ENCODE data around the gene LYZL1. TPM values are rescaled to one million over a fixed set of nuclear protein-coding genes. Genes with fewer than 3 reads are reported as not detected.

The LYZL1 gene
- total RNA-seq, 1 experiment from 2014 or later, result not detected

GRCh38 chr10:29327746-29328102 is 38.9 kb downstream of the LYZL1 start:
- H3K23me2 ChIP-seq (ENCODE audit: insufficient read length, low read depth, low read length, poor library complexity, severe bottlenecking), result no peaks in the 10 kb centered on the region
- H4K91ac ChIP-seq (ENCODE audit: insufficient read length, low read depth, low read length), result no peak overlapping the region
- H2BK12ac ChIP-seq (ENCODE audit: insufficient read length, low read depth, low read length), result no peak overlapping the region
- no peaks in the 10 kb centered on the region for H3K9me3 ChIP-seq (ENCODE audit: control insufficient read depth, low read depth, low read length)
- no peaks in the 10 kb centered on the region for H3K27me3 Mint-ChIP-seq (ENCODE audit: low read depth)
- no peak overlapping the region for H3K4me3 Mint-ChIP-seq
- no peak overlapping the region for H2AK5ac ChIP-seq (ENCODE audit: insufficient read length, low read length)
- no peak overlapping the region for H3K18ac ChIP-seq (ENCODE audit: insufficient read length, low read depth, low read length)
- H3K9ac ChIP-seq (ENCODE audit: extremely low read depth, insufficient read length, low read length), result no peak overlapping the region
- no peak overlapping the region for H4K5ac ChIP-seq (ENCODE audit: insufficient read length, low read depth, low read length)
- no peaks in the 10 kb centered on the region for H3K36me3 Mint-ChIP-seq (ENCODE audit: insufficient read depth in 1 of 3, low read depth in 3 of 3)
- no peak for DNase-seq
- H3K4ac ChIP-seq (ENCODE audit: low read depth, low read length), result no peak overlapping the region
- H4K20me1 ChIP-seq (ENCODE audit: control insufficient read depth, insufficient read depth, insufficient read length), result no peaks in the 10 kb centered on the region
- no peak overlapping the region for H3K4me2 ChIP-seq (ENCODE audit: insufficient read depth, insufficient read length, low read length)
- WGBS (ENCODE audit: extremely low coverage, insufficient read length, low lambda C conversion rate), result no CpG with 5 or more reads among the region's 6 CpGs
- no peaks in the 10 kb centered on the region; a peak in 1 of 5 replicates for H3K9me3 Mint-ChIP-seq
- no peak overlapping the region for H3K23ac ChIP-seq (ENCODE audit: insufficient read length, low read depth, low read length)
- H3K27me3 ChIP-seq (ENCODE audit: insufficient read depth, low read length), result no peaks in the 10 kb centered on the region
- H2AFZ ChIP-seq (ENCODE audit: low read length), result no peak overlapping the region
- H3K56ac ChIP-seq (ENCODE audit: insufficient read length, low read depth, low read length), result no peak overlapping the region
- H2BK20ac ChIP-seq (ENCODE audit: low read depth, low read length, poor library complexity, severe bottlenecking), result no peak overlapping the region
- no peaks in the 10 kb centered on the region for H3K79me1 ChIP-seq (ENCODE audit: insufficient read depth, low read depth, low read length, poor library complexity, severe bottlenecking)
- no peak overlapping the region for H2BK5ac ChIP-seq (ENCODE audit: insufficient read length, low read length)
- H3T11ph ChIP-seq (ENCODE audit: low read length), result no peak overlapping the region
- no peak overlapping the region for H2BK15ac ChIP-seq (ENCODE audit: low read depth, low read length)
- no peak overlapping the region for H3K14ac ChIP-seq (ENCODE audit: insufficient read depth, low read length)
- H2BK120ac ChIP-seq (ENCODE audit: low read depth, low read length, poor library complexity, severe bottlenecking), result no peak overlapping the region
- no peaks in the 10 kb centered on the region for H3K79me2 ChIP-seq (ENCODE audit: insufficient read depth, low read length)
- no peak for TF ChIP-seq CTCF (conservative IDR thresholded peaks at IDR 0.05)
- peaks cover 0 to 5% of the 10 kb centered on the region in 2 experiments; a peak in 2 of 4 replicates for H3K4me1 Mint-ChIP-seq
- no peaks in the 10 kb centered on the region; the same call in 1 of the 2 replicates for H3K4me1 ChIP-seq (ENCODE audit: insufficient read depth, low read length)
- peak overlapping the region in 1 of 3 experiments; percentile 58; a peak in 1 of 7 replicates for H3K27ac Mint-ChIP-seq
- no peak overlapping the region for H3K27ac ChIP-seq (ENCODE audit: insufficient read length, low read depth, low read length)
- H4K8ac ChIP-seq (replicated peaks; ENCODE audit: insufficient read length, low read depth, low read length), result no peak overlapping the region

Data from H9 (cell line).